SHP77 (cell line): ENCODE measurements around the gene PCDHB11.
"Not testable (repeated sequence)": the region's sequence is repeated elsewhere in the genome, so short reads cannot be mapped to it uniquely, and the experiment has no call there.

Experiments used
- DNase-seq, 2 experiments: peaks; one replicate each; lab custom pipeline; 2025; lab: John Stamatoyannopoulos, UW

Gene PCDHB11

DNA sequence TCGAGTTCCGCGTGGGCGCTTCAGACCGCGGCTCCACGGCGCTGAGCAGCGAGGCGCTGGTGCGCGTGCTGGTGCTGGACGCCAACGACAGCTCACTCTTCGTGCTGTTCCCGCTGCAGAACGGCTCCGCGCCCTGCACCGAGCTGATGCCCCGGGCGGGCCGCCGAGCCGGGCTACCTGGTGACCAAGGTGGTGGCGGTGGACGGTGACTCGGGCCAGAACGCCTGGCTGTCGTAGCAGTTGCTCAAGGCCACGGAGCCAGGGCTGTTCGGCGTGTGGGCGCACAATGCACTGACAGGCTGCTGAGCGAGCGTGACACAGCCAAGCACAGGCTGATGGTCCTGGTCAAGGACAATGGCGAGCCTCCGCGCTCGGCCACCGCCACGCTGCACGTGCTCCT, 42.1 kb downstream of the PCDHB11 start:
- no peak for DNase-seq

DNA sequence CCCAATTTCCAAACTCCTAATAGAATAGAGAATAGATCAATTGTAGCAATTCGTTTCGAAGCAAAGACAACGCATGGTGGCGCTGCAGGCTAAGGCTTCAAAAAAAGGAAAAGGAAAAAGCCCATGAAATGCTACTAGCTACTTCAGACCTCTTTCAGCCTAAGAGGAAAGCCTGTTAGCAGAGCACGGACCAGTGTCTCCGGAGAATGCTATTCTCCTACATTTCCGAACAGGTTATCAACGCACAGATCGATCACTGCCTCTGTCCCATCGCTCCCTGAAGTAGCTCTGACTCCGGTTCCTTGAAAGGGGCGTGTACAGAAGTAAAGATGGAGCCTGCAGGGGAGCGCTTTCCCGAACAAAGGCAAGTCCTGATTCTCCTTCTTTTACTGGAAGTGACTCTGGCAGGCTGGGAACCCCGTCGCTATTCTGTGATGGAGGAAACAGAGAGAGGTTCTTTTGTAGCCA, 45.9 kb downstream of the PCDHB11 start, which contains the start of gene PCDHB15:
PCDHB15 (plus strand) TSS at position 146 of the 468 bp plus-strand sequence; CDS start at position 330, 184 bp downstream.
- no peak for DNase-seq

DNA sequence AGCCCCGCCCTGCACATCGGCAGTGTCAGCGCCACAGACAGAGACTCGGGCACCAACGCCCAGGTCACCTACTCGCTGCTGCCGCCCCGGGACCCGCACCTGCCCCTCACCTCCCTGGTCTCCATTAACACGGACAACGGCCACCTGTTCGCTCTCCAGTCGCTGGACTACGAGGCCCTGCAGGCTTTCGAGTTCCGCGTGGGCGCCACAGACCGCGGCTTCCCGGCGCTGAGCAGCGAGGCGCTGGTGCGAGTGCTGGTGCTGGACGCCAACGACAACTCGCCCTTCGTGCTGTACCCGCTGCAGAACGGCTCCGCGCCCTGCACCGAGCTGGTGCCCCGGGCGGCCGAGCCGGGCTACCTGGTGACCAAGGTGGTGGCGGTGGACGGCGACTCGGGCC, 47.5 kb downstream of the PCDHB11 start:
- DNase-seq = not testable (repeated sequence)

DNA sequence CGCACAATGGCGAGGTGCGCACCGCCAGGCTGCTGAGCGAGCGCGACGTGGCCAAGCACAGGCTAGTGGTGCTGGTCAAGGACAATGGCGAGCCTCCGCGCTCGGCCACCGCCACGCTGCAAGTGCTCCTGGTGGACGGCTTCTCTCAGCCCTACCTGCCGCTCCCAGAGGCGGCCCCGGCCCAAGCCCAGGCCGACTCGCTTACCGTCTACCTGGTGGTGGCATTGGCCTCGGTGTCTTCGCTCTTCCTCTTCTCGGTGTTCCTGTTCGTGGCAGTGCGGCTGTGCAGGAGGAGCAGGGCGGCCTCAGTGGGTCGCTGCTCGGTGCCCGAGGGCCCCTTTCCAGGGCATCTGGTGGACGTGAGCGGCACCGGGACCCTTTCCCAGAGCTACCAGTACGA, 48.0 kb downstream of the PCDHB11 start:
- DNase-seq = not testable (repeated sequence)

DNA sequence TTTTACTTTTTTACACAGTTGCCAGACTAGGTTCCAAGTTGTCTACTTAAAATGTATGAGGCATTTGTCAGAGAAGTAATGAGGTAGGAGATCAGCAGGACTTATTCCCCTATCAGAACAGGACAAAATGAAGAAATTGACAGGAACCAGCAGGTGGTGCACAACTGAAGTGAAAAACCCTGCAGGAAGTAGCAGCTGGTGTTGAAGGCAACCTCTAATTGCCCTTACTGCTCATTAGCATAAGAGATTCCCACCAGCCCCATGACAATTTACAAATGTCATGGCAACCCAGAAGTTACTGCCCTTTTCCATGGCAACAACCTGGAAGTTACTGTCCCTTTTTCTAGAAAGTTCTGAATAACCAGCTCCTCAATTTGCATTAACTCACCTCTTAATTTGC, 51.1 kb downstream of the PCDHB11 start:
- DNase-seq = no peak
